KG1 (cell line): Measurements from ENCODE around the gene SLC49A3.
"Not testable (repeated sequence)": the region's sequence is repeated elsewhere in the genome, so short reads cannot be mapped to it uniquely, and the experiment has no call there.

Experiments
- DNase-seq: peaks from one replicate; lab custom pipeline; 2025; lab: John Stamatoyannopoulos, UW

SLC49A3 gene

DNA sequence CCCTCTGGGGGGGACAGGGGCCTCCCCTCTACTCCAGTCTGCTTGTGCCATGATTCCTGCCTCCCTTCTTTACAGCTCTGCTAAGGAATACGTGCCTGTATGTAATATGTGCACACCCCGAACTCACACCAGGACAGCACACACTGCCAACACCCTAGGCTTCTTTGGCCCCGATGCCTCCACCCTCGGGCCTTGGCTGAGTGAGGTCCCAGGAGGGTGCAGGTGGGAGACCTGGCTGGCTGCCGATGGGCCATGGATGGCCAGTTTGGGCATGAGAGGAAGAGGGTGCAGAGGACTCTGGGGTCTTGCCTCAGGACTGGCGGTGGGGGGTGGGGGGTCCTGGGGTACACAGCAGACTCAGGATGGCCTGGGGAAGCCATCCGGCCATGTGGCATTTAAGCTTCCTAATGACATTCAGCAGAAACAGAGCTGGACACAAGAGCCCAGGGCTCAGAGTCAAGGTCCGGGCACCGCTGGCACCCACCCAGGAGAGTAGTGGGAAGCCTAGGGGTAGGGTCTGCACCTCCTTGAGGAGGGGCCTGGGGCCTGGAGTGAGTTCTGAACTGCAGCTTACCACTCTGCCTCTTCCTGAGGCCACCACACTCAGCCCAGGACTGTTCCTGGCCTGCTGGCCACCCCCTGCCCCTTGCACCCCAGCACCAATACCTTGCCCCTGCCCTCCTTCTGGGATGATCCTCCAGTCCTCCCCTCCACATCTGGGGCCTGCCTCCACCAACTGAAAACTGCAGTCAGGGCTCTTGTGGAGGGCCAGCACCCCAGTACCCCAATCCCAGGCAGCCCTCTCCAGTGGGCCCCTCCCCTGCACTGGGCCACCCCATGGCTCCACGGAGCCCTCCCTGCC lies 14.6 kb upstream of the SLC49A3 start:
- DNase-seq: no peak

DNA sequence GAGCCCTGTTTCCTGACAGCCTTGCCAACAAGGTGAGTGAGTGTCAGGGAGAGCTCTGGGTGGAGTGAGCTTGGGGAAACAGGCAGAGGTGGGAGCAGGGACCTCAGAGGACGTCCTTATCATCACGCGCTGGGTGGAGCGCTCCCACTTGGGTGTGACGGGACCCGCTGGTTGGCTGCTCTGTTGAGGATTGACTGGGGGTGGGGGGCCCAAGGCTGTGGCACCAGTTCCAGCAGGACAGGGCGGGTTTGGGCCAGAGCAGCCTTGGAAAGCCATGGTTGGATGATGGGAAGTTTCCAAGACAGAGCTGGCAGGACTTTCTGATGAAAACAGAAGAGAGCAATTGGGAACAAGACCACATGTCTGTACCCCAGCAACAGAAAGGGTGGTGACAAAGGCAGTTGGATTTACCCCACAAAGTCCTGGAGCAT lies 13.7 kb upstream of the SLC49A3 start:
- no peak for DNase-seq

DNA sequence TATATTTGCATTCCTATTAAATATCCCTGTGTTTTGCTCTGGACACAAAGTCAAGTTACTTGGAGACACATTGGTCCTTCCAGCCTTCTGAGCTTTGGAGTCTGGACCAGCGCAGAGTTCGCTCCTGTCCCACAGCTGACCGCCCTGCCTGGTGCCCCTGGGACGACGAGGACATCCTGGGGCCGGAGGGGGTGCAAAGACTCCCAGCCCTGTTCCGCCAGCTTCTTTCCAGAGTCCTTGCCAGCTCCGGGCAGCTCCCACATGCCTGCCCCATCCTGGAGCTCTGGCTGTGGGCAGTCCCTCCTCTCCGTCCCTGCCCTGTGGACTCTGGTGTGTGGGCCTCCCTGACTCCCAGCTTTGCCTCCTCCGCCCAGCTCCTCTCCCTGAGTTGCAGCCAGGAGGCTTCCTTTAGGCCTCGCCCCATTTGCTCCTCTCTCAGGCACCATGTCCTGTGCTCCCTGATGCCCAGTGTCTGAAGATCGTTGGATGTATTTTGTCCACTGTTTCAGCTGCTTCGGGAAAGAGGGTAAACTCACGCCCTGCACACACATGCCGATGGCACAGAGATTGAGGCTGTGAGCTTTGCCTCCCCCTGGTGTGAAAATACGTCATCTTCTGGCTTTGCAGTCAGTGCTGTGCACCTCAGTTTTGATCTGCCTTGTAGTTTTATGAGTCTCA lies 11.8 kb upstream of the SLC49A3 start:
- no peak for DNase-seq

DNA sequence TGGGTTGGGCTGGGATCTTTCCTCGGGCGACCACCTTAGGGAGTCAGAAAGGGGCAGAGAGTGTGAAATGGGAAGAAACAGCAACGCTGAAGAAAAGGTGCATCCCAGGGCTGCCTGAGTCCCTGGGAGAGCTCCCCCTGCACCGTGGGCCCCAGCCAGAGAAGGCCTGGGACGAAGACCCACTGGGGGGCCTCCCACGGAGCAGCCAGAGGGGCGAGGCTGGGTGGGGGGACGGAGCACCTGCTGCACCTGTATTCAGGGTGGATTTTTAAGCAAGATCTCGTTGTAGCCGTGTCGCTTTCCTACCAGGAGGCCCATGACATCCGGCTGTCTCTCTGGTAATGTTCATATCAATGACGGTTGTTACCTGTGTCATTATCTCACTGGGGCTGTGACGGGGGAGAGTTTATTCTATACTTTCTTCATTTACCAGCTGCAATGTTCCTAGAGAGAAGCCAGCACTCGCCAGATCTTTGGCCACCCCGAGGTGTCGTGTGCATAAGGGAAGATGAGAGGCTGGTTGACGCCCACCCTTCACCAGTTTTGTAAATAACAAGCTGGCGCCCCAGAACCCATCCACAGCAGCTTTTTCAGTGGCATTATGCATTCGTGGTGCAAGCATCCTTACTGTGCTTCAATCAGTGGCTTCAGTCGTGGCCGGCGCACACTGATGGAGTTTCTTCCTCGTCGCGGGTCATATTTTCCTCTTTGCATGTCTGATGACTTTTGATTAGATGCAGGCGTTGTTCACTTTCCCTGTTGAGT lies 11.0 kb upstream of the SLC49A3 start:
- DNase-seq: no peak

DNA sequence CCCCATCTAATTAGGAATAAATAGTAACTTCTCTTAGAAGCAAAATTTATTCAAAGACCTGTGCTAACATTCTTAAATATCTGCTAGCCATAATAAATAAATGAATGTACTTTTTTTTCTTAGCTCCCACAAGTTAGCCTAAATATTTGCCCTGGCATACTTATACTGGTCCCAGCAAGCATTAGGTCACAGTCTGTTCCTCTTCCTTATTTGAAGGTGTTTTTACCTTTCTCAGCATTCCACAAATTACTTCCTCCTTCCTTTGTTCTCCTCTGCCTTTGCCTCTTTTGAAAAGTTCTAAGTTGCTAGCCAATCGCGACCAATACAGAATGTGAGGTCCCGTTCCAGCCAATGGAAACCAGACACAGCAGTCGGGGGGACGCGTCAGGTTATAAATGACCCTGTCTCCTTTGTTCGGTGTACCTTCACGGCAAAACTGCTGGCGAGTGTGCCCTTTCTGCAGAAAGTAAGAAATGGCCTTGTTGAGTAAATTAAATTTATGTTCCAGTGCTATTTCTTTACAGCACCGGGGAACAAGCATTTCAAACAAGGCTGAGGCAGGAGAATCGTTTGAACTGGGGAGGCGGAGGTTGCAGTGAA lies 5.5 kb upstream of the SLC49A3 start:
- not testable (repeated sequence) for DNase-seq

DNA sequence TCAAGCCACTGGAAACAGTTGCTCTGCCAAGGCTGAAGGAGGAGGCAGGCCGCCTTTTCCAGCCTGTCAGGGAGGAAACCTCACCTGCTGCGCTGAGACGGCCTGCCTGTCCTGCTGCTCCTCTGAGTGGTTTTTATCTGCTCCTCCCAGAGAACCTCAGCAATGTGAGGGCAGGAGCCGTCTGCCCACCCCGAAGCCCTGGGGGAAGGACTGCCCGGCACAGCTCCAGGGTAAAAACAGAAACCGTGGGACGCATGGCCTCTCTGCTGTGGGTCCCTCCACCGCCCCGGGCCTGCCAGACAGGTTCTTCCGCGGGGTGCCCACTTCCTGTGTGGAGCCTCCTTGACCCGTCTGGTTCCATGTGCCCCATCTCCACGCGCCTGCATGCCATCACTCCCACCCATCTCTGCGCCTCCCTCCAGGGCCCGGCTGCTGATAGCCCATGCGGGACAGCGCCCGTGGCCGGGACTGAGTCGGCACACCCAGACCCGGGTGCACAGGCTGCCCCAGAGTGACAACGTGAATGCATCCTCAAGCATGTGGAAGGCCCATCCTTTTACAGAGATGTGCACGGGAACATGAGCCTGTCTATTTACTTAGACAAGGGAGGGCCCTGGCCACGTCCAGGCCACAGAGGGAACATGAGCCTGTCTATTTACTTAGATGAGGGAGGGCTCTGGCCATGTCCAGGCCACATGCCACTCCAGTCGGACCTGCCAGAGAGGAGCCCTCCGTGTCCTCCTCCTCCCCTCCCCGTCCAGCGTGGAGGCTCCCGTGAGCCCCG lies 4.0 kb upstream of the SLC49A3 start:
- no peak for DNase-seq

DNA sequence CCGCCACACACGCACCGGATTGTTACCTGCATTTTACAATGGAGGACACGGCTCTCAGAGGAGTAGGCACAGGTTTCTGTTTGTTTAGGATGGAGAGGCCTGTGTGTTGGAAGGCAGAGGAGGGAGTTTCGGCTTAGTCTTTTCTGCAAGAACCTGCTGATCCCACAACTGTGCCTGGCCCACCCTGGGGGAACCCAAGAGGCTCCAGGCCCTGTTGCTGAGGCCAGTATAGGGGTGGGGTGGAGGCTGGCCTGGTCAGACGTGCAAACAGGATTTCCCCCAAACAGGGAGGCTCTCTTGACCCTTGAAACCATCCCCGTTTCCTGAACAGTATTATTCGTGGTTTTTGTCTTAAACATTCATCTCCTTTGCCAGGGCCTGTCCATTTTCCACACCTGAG lies 772 bp upstream of the SLC49A3 start:
- no peak for DNase-seq

DNA sequence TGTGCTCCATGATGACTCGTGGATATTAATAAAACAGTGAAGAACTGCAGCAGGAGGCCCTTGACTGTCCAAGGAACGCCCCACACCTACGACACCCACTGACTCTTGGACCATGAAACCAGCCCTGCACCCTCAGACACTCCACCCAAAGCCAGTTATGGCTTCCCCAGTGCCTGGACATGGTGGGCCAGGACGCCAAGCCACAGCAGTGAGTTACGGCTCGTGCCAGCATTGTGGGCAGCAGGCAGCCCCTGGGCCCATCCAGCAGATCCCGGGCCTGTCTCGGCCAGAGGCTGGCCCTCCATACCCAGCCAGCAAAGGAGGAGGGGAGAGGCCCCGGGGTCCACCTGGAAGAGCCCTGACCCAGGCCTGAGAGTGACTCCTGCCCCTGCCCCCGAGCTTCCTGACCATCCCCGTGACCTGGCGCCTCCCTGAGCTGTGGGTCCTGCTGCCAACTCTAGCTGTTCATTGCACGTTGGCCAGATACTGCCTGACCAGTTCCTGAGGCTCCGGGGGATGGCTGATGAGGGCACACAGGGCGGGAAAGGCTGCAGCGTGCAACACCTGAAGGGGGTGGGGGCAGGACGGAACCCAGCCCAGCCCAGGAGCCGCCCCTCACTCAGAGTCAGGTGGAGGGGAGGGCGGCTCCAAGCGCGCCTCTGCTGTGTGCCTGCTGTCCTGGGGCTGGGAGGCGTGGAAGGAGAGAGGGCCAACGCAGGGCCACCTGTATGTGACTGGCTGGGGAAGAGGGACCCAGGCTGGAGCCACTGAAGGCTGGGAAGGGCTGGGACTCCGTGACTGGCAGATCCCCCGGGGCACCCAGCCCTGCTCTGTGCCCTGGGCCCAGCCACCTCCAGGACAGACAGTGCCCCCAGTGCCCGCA lies 739 bp downstream of the SLC49A3 start:
- DNase-seq: no peak

DNA sequence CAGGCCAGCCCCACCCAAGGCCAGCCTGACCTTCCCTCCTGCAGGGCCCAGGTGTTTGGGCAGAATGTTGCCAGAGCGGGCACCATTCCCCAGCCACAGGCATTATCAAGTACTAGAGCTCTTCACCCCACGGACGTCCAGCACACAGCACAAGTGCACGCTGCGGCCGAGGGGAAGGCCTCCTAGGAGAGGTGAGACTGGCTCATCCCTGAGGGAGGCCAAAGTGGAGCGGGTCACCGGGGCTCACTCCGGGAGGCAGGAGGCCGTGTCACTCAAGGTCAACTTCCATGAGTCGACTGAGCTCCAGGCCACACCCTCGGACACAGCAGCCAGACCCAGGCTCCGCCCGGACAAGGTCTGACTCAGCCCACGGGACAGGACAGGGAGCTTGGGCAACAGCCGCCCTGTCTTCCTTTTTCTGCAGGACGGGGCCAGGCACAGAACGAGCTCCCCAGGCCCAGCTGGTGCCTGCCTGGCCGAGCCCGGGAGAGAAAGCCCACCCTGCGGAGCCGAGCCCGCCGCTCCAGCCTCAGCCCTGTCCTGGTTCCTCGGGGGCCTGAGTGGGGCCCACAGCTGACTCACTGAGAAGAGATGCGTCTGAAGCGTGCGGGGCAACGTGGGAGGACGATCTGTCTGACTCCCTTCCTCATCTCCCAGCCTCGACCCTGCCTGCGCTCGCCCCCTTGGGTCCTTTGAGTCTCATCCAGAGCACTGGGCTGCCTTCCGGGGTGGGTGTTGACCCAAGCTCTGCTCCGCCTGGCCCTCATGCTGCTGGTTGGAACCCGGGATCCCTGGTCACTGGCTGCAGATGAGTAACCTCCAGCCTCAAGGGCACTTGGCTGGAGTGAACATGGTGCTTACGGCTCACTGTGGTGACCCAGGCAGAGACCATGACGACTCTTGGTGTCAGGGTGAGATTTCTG lies 1.6 kb downstream of the SLC49A3 start:
- no peak for DNase-seq

DNA sequence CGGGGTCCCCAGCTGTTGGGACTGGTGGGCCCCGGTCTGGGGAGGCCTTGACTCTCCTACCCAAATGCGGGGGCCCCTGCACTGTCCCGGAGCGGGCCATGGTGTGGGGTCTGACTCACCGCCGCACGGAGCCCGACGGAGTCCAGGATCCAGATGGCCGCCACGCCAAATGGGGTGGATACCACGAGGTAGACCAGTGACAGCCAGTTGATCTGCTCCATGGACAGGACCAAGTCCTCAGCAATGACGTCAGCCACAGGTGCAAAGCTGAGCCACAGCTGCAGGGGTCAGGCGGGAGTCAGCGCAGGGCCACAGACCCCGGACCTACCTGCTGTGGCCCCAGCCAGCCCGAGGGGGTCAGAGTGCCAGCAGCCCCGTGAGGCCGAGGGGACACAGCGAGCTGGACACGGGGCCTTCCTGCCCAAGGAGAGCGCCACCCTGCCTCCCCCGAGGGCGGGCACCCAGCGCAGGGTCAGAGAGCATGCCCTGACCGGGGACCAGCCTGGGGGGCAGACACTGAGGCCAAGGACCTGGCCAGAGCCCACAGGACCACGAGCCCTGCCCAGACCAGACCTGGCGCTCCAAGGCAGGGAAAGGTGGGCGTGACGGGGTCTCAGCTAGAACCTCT lies 2.4 kb downstream of the SLC49A3 start:
- DNase-seq: no peak

DNA sequence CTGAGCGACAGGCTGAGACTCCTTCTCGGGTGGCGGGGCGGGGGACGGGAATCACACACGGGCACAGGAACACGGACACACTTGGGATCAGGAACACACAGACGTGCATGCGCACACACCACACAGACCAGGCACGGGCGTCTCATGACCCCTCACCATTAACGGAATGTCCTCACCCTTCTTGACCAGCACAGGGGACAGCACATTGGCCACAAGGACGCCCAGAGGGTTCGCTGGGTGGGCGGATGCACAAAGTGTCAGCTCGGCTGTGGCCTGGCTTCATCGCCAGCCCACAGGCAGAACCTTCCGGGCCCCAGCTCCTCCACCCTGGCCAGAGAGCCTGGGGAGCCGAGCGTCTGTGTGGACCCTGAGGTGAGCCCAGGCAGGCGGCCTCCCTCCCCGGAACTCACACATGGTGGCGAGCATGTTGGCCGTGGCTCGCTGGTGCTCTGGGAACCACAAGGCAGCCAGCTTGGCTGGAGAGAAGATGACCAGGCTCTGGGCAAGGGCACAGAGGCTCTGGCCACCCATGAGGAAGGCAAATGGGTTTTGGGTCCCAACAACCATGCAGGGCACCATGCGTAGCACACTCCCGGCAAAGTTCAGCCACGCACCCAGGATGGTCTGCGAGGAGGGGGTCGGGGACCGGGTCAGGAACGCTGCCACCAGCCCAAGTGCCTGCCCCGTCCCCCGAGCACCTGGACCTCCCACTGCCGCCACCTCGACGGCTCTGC lies 3.1 kb downstream of the SLC49A3 start:
- no peak for DNase-seq

DNA sequence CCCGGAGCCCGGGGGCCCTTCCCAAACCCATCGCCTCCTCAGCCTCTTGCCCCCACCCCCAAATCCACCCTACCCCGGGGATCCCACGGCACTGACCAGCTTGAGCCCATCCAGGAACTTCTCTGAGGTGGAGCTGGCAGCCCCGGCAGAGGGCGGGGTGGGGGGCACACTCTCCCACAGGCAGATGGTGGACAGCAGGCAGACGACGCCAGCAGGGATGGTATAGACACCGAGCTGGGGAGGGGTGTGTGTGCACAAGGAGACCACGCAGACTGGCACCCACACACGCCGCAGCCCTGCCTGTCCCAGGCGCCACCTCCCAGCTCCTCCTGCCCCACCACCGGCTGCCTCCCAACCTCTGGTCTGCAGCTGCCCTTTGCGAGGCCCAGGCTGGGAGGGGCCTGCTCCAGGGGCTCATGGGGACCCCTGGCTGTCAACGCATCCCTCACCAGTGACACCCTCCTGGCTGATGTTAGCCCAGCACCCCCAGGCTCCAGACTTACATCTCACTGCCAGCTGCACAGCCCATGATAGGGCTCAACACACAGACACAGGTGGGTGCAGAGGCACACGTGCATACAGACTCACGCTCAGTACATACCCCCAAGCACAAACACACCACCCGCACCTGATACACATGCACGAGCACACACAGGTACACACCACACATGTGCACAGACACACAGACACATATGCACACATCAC lies 4.2 kb downstream of the SLC49A3 start:
- DNase-seq: no peak

DNA sequence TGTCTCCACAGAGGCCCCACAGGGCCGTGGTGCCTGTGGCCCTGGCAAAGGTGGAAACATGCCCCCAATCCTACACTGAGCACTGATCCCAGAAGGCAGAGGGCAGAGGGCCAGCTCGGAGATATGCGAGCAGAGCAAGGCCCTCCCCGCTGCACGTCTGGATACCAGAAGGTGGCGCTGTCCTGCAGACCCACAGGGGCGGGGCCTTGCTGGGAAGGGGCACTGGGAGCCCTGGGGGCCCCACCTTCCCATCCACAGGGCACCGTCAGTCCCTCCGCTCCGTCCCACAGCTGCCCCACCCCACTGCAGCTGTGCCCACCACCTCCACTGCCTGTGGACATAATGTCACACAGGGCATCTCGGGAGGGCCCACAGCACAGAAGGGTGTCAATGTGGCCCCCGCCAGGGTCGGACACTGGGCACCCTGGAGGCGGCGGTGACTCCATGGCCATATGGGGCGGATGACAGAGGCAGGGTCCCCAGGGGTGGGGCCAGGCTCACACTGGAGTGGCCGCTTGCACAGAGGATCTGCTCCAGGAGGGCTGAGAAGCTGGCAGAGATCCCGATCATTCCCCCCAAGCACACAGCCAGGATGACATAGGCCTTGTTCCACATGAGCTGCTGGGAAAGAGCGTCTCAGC lies 4.8 kb downstream of the SLC49A3 start:
- DNase-seq: peak; percentile 25

DNA sequence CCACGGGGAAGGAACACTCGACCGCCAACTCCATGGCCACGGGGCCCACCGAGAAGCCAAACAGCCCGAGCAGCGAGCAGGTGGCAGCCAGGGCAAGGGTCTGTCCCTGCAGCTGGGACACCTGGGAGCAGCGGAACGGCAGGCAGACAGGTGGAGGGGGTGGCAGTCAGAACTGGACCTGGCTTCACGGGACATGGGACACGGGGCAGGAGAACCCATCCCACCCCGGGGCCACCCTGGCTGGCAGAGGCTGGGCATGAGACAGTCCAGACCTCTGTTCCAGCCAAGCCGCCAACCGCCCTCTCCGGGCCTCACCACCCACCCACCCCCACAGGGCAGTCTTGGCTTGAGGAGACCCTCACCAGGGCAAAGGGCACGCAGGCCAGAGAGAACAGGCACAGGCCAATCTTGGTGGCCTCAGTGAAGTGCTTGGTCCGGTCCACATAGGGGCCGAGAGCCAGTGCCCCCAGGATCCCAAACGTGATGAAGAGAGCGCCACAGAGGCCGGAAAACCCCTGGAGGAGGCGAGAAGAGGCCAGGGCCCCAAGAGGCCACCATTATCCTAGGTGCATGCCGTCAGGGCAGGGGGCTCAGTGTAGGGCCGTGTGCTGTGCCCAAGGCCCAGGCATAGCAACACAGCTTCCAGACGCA lies 5.6 kb downstream of the SLC49A3 start:
- no peak for DNase-seq

DNA sequence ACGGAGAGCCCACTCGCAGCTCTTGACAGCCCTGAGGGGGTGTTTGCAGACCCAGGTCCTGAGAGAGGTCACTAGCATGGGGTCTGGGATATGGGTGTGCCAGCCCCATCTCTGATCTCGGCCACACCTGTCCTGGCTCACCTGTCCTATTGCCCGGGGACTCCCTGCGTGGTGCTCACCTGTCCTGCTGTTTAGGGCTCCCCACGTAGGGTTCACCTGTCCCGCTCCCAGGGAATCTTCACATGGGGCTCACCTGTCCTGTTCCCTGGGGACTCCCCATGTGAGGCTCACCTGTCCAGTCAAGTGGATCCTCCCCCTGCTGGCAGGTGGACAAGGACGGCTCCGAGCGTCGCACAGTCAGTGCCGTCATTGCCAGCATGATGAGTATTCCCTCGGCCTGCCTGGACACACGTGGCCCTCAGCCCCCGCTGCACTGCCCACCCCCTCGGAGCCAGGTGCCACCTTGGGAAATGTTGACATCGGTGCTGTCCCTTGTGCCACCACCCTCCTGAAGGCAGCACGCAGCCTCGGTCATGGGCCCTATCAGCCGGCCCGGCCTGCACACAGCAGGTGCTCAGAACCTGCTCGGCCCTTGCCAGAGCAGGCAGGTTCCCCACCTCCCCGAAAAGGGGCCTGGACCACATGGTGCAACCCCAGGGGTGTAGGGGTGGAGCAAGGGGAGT lies 6.3 kb downstream of the SLC49A3 start:
- DNase-seq: no peak
